Ectodermal cell (in vitro differentiated cells): Measurements from ENCODE around the gene PIK3C2A.

Experiments used
- H3K27ac ChIP-seq: 2 replicates; pipeline ENCODE4 v1.7.0; 2013; ENCODE audit warnings: mild to moderate bottlenecking, low read depth, low read length; ENCODE audit not compliant: insufficient read depth, poor library complexity, severe bottlenecking
- H3K27me3 ChIP-seq: 2 replicates; pipeline ENCODE4 v1.7.0; 2013; ENCODE audit warnings: mild to moderate bottlenecking, low read length; ENCODE audit not compliant: insufficient read depth, control insufficient read depth, poor library complexity, severe bottlenecking
- H3K36me3 ChIP-seq: one replicate; pipeline ENCODE4 v1.7.0; 2013; ENCODE audit warnings: low read length; ENCODE audit not compliant: control insufficient read depth, insufficient read depth
- H3K4me1 ChIP-seq: one replicate; pipeline ENCODE4 v1.7.0; 2013; ENCODE audit warnings: low read length; ENCODE audit not compliant: control insufficient read depth, insufficient read depth
- H3K4me3 ChIP-seq: 2 replicates; pipeline ENCODE4 v1.7.0; 2013; ENCODE audit warnings: low read depth, low read length, control low read depth; ENCODE audit not compliant: insufficient read depth
- H3K9me3 ChIP-seq: 2 replicates; pipeline ENCODE4 v1.7.0; 2013; ENCODE audit warnings: mild to moderate bottlenecking, low read length, moderate library complexity; ENCODE audit not compliant: control insufficient read depth
- WGBS, 2 experiments: methylation state at CpG; one replicate each; pipeline ENCODE4 v1.1.7; 2013; ENCODE audit warnings: missing lambda C conversion rate in 2 of 2; 5-methylcytosine and 5-hydroxymethylcytosine counted together

The PIK3C2A gene

DNA sequence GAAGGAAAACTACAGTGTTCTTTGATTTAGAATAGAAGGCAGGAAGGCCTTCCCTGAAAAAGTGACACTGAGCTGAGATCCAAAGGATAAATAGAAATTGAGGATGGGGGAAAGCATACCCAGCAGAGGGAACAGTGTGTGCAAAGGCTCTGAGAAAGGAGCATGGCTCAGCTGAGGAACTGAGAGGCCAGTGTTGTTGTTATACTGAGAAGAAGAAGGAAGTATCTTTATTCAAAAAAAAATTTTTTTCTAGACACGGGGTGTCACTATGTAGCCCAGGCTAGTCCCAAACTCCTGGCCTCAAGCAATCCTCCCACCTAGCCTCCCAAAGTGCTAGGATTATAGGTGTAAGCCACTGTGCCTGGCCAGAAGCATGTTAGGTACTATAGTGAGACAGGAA is 3.5 kb upstream of the PIK3C2A start:
- Histone ChIP-seq H3K36me3 (no peaks in the 10 kb centered on the region), H3K27me3 (no peaks in the 10 kb centered on the region), H3K4me3 (no peak overlapping the region), H3K27ac (no peak overlapping the region), H3K9me3 (peaks cover 3% of the 10 kb centered on the region), H3K4me1 (peaks cover 7% of the 10 kb centered on the region)
- 88 to 100% methylated on average over 1 of the region's 1 CpG for WGBS, 2 experiments

GRCh38 chr11:17209939-17210245 is 2.1 kb upstream of the PIK3C2A start:
- Histone ChIP-seq H3K27ac (peak overlapping the region; percentile 99), H3K4me3 (peak overlapping the region; percentile 13), H3K27me3 (no peaks in the 10 kb centered on the region), H3K36me3 (no peaks in the 10 kb centered on the region), H3K9me3 (peaks cover 3% of the 10 kb centered on the region), H3K4me1 (peaks cover 7% of the 10 kb centered on the region)
- 92 to 93% methylated on average over 1 of the region's 1 CpG for WGBS, 2 experiments

- Histone ChIP-seq H3K4me3 (peak overlapping the region; percentile 99), H3K27ac (peak overlapping the region; percentile 99), H3K36me3 (no peaks in the 10 kb centered on the region), H3K9me3 (no peaks in the 10 kb centered on the region), H3K4me1 (peaks cover 7% of the 10 kb centered on the region), H3K27me3 (no peaks in the 10 kb centered on the region)
- WGBS, 2 experiments: 4% methylated on average over 26 of the region's 26 CpGs
Measured at GRCh38 chr11:17208257-17208999, 642 bp upstream of the PIK3C2A start.

GRCh38 chr11:17206463-17206862 is 1.3 kb downstream of the PIK3C2A start:
- 69 to 70% methylated on average over 2 of the region's 2 CpGs for WGBS, 2 experiments
- peaks cover 7% of the 10 kb centered on the region for H3K4me1 ChIP-seq
- peak overlapping the region; percentile 99 for H3K4me3 ChIP-seq
- no peaks in the 10 kb centered on the region for H3K36me3 ChIP-seq
- H3K27ac ChIP-seq: no peak overlapping the region
- H3K27me3 ChIP-seq: no peaks in the 10 kb centered on the region
- H3K9me3 ChIP-seq: no peaks in the 10 kb centered on the region

- no peaks in the 10 kb centered on the region for H3K27me3 ChIP-seq
- peaks cover 12% of the 10 kb centered on the region for H3K36me3 ChIP-seq
- H3K9me3 ChIP-seq: no peaks in the 10 kb centered on the region
- H3K4me3 ChIP-seq: no peak overlapping the region
- H3K4me1 ChIP-seq: no peaks in the 10 kb centered on the region
- H3K27ac ChIP-seq: no peak overlapping the region
Measured at GRCh38 chr11:17197431-17197898, 10.3 kb downstream of the PIK3C2A start.

GRCh38 chr11:17188675-17189074 is 19.1 kb downstream of the PIK3C2A start:
- Histone ChIP-seq H3K27me3 (no peaks in the 10 kb centered on the region), H3K9me3 (no peaks in the 10 kb centered on the region), H3K36me3 (peaks cover 7% of the 10 kb centered on the region), H3K4me3 (no peak overlapping the region), H3K27ac (no peak overlapping the region), H3K4me1 (peaks cover 6% of the 10 kb centered on the region)
- WGBS, 2 experiments: 52 to 57% methylated on average over 2 of the region's 2 CpGs

DNA sequence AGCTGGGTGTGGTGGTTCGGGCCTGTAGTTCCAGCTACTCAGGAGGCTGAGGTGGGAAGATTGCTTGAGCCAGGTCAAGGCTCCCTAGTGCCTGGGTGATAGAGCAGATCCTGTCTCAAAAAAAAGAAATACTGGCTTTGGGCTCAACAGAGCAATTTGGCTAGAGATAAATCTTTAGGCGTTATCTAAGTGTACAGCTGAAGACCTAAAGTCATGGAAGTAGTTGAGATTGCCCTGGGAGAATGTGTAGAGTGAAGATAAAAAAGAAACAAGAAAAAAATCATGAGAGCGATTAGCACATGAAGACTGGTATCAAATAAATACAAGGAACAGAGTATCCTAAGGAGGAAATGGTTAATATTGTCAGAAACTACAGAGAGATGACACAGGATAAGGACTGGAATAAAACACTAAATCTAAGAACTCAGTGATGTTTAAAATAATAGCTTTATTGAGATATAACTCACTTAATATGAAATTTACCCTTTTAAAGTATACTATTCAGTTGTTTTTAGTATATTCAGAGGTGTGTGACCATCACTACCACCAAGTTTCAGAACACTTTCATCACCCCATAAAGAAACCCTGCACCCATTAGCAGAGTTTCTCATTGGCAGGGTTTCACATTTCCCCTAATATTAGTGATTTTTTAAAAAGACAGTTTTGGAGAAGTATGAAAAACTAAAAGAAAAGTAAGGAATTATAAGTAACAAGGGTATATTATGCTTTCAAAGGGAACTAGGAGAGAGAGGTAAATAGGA is 20.7 kb downstream of the PIK3C2A start:
- H3K9me3 ChIP-seq: no peaks in the 10 kb centered on the region
- no peak overlapping the region for H3K4me3 ChIP-seq
- H3K27me3 ChIP-seq: no peaks in the 10 kb centered on the region
- H3K36me3 ChIP-seq: no peaks in the 10 kb centered on the region
- WGBS, 2 experiments: 94 to 95% methylated on average over 3 of the region's 3 CpGs
- peaks cover 6% of the 10 kb centered on the region for H3K4me1 ChIP-seq
- no peak overlapping the region for H3K27ac ChIP-seq

GRCh38 chr11:17185938-17186337 is 21.8 kb downstream of the PIK3C2A start:
- Histone ChIP-seq H3K27ac (no peak overlapping the region), H3K4me3 (no peak overlapping the region), H3K9me3 (no peaks in the 10 kb centered on the region), H3K4me1 (peaks cover 6% of the 10 kb centered on the region), H3K36me3 (no peaks in the 10 kb centered on the region), H3K27me3 (no peaks in the 10 kb centered on the region)
- 94 to 96% methylated on average over 2 of the region's 2 CpGs for WGBS, 2 experiments

DNA sequence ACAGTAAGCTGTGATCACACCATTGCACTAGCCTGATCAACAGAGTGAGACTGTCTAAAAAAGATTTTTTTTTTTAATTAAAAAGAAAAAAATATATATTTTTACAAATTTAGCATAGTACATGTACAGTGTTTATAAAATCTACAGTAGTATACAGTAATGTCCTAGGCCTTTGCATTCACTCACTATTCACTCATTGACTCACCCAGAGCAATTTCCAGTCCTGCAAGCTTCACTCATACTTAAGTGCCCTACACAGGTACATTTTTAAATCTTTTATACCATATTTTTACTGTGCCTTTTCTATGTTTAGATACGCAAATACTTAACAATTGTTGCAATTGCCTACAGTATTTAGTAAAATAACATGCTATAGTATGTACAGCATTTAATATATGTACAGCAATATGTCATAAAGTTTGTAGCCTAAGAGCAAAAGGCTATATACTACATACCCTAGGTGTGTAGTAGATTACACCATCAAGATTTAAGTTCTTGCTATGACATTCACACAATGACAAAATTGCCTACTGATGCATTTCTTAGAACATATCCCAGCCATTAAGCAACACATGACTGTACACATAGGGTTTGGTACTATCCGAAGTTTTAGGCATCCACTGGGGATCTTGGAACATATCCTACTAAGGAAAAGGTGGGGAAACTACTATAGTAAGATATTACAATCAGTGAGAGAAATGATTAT is 22.8 kb downstream of the PIK3C2A start:
- Histone ChIP-seq H3K4me3 (no peak overlapping the region), H3K27ac (no peak overlapping the region), H3K36me3 (no peaks in the 10 kb centered on the region), H3K9me3 (no peaks in the 10 kb centered on the region), H3K27me3 (no peaks in the 10 kb centered on the region), H3K4me1 (peaks cover 6% of the 10 kb centered on the region)
- WGBS, 2 experiments: 86% methylated on average over 1 of the region's 2 CpGs; no CpG with 5 or more reads in 1 of the 2 experiments

GRCh38 chr11:17183836-17184235 is 23.9 kb downstream of the PIK3C2A start:
- no peaks in the 10 kb centered on the region for H3K36me3 ChIP-seq
- H3K4me3 ChIP-seq: no peak overlapping the region
- H3K27ac ChIP-seq: no peak overlapping the region
- no peaks in the 10 kb centered on the region for H3K9me3 ChIP-seq
- H3K27me3 ChIP-seq: no peaks in the 10 kb centered on the region
- H3K4me1 ChIP-seq: peaks cover 4% of the 10 kb centered on the region
- 71 to 100% methylated on average over 1 of the region's 1 CpG for WGBS, 2 experiments
